VCaP (cell line): Measurements from ENCODE around the gene WDR12.

Source experiments
- H3K27ac ChIP-seq: fragments of 450-650 bp; 2 replicates; pipeline ENCODE4 v1.5.1; 2017
- CTCF ChIP-seq: fragments of 450-650 bp; conservative IDR thresholded peaks from 2 replicates; pipeline ENCODE4 v1.5.1; 2017; ENCODE audit warnings: mild to moderate bottlenecking, moderate library complexity

Gene WDR12

GRCh38 chr2:202847693-202848524 is 63.6 kb downstream of the WDR12 start:
- TF ChIP-seq CTCF = no peak

GRCh38 chr2:202844656-202845055 is 66.8 kb downstream of the WDR12 start:
- no peak overlapping the region for H3K27ac ChIP-seq
- no peak for TF ChIP-seq CTCF

More at GRCh38 chr2:202847693-202848524, 63.6 kb downstream of the WDR12 start:
- H3K27ac ChIP-seq = no peak overlapping the region

GRCh38 chr2:202842690-202843089 is 68.8 kb downstream of the WDR12 start:
- H3K27ac ChIP-seq = no peak overlapping the region
- no peak for TF ChIP-seq CTCF

- TF ChIP-seq CTCF = no peak
- no peak overlapping the region for H3K27ac ChIP-seq
Measured at GRCh38 chr2:202841090-202841867, 70.2 kb downstream of the WDR12 start.

- H3K27ac ChIP-seq = no peak overlapping the region
- peak; percentile 84 for TF ChIP-seq CTCF
Measured at GRCh38 chr2:202831242-202832220, 79.9 kb downstream of the WDR12 start.

- no peak for TF ChIP-seq CTCF
- H3K27ac ChIP-seq = no peak overlapping the region
Measured at GRCh38 chr2:202824901-202825300, 86.6 kb downstream of the WDR12 start.
